Neural cell (in vitro differentiated cells): Measurements from ENCODE around the gene ACAP1.

Experiments used
- CTCF ChIP-seq: fragments of 450-650 bp; IDR thresholded peaks from 2 replicates; pipeline ENCODE4 v1.5.1; 2014; ENCODE audit warnings: antibody characterized with exemption, mild to moderate bottlenecking, moderate library complexity; ENCODE audit not compliant: poor library complexity, severe bottlenecking
- SMC3 ChIP-seq: fragments of 450-650 bp; conservative IDR thresholded peaks from 2 replicates; pipeline ENCODE4 v1.6.1; 2014; ENCODE audit warnings: antibody characterized with exemption, mild to moderate bottlenecking, moderate library complexity; ENCODE audit not compliant: poor library complexity

GRCh38 chr17:7352503-7352889 lies 16.2 kb downstream of the ACAP1 start:
- TF ChIP-seq SMC3 = no peak
- TF ChIP-seq CTCF = peak; percentile 30
